ENCODE measurements around the gene AMIGO1. TPM values are rescaled to one million over a fixed set of nuclear protein-coding genes. Genes with fewer than 3 reads are reported as not detected.

AMIGO1 gene
- polyA plus RNA-seq, 3 donors, result 0.05 to 0.26 (median 0.07) TPM

GRCh38 chr1:109543988-109544735 is 34.6 kb upstream of the AMIGO1 start:
- no peak overlapping the region for H3K9ac ChIP-seq (ENCODE audit: insufficient read depth, low read length, poor library complexity, severe bottlenecking)
- peaks cover 0 to 5% (median 0%) of the 10 kb centered on the region in 7 donors for H3K9me3 Mint-ChIP-seq
- H3K27ac Mint-ChIP-seq, result no peak overlapping the region

DNA sequence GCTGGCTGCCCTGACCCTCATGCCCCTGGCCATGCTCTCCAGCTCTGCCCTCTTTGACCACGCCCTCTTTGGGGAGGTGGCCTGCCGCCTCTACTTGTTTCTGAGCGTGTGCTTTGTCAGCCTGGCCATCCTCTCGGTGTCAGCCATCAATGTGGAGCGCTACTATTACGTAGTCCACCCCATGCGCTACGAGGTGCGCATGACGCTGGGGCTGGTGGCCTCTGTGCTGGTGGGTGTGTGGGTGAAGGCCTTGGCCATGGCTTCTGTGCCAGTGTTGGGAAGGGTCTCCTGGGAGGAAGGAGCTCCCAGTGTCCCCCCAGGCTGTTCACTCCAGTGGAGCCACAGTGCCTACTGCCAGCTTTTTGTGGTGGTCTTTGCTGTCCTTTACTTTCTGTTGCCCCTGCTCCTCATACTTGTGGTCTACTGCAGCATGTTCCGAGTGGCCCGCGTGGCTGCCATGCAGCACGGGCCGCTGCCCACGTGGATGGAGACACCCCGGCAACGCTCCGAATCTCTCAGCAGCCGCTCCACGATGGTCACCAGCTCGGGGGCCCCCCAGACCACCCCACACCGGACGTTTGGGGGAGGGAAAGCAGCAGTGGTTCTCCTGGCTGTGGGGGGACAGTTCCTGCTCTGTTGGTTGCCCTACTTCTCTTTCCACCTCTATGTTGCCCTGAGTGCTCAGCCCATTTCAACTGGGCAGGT is 33.9 kb upstream of the AMIGO1 start:
- Histone ChIP-seq H3K4me3 (replicated peaks in 1 of 3; ENCODE audit: low read depth in 2 of 3, low read length in 3 of 3) (no peak overlapping the region), H3K9ac (ENCODE audit: insufficient read depth, low read length, poor library complexity, severe bottlenecking) (no peak overlapping the region), H2AFZ (ENCODE audit: insufficient read depth, low read depth, low read length, poor library complexity, severe bottlenecking) (no peak overlapping the region), H4K20me1 (ENCODE audit: insufficient read depth, low read length) (no peaks in the 10 kb centered on the region), H3K36me3 (replicated peaks in 1 of 2; ENCODE audit: control insufficient read depth in 1 of 2, insufficient read depth in 2 of 2, low read length in 2 of 2) (no peaks in the 10 kb centered on the region), H3K27ac (ENCODE audit: low read depth in 1 of 2, low read length in 2 of 2) (no peak overlapping the region), H3K4me2 (replicated peaks; ENCODE audit: extremely low read depth, low read length, poor library complexity, severe bottlenecking) (no peak overlapping the region), H3K27me3 (ENCODE audit: control insufficient read depth in 2 of 2, insufficient read depth in 2 of 2, low read length in 2 of 2) (no peaks in the 10 kb centered on the region), H3K79me2 (ENCODE audit: insufficient read depth, low read length) (peaks cover 21% of the 10 kb centered on the region), H3K9me3 (replicated peaks in 1 of 2; ENCODE audit: control insufficient read depth in 1 of 2, insufficient read depth in 1 of 2, low read length in 2 of 2) (no peaks in the 10 kb centered on the region), H3K4me1 (ENCODE audit: control insufficient read depth in 1 of 2, insufficient read depth in 2 of 2, low read length in 2 of 2) (peaks cover 14 to 22% of the 10 kb centered on the region in 2 donors)
- Mint-ChIP-seq H3K27me3 (ENCODE audit: low read depth in 3 of 3) (peaks cover 0 to 4% (median 2%) of the 10 kb centered on the region in 3 donors), H3K27ac (peak overlapping the region in 1 of 7 donors; percentile 84), H3K4me3 (no peak overlapping the region), H3K9me3 (peaks cover 0 to 2% (median 0%) of the 10 kb centered on the region in 7 donors), H3K4me1 (peaks cover 19% of the 10 kb centered on the region), H3K36me3 (no peaks in the 10 kb centered on the region)
- no peak for DNase-seq
- TF ChIP-seq, protein P1, sequence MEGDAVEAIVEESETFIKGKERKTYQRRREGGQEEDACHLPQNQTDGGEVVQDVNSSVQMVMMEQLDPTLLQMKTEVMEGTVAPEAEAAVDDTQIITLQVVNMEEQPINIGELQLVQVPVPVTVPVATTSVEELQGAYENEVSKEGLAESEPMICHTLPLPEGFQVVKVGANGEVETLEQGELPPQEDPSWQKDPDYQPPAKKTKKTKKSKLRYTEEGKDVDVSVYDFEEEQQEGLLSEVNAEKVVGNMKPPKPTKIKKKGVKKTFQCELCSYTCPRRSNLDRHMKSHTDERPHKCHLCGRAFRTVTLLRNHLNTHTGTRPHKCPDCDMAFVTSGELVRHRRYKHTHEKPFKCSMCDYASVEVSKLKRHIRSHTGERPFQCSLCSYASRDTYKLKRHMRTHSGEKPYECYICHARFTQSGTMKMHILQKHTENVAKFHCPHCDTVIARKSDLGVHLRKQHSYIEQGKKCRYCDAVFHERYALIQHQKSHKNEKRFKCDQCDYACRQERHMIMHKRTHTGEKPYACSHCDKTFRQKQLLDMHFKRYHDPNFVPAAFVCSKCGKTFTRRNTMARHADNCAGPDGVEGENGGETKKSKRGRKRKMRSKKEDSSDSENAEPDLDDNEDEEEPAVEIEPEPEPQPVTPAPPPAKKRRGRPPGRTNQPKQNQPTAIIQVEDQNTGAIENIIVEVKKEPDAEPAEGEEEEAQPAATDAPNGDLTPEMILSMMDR (IDR thresholded peaks at IDR 0.05), result no peak
- 96% methylated on average over 17 of the region's 24 CpGs for WGBS (ENCODE audit: insufficient coverage)
- intact Hi-C loops (cut with micrococcal nuclease), result loop anchor here in 1 of 2 donors (10.0 kb wide), 1 partner anchor 441 kb away; the partner anchor contains the start of gene AHCYL1

More at GRCh38 chr1:109543988-109544735, 34.6 kb upstream of the AMIGO1 start:
- peaks cover 0 to 3% (median 2%) of the 10 kb centered on the region in 3 donors for H3K27me3 Mint-ChIP-seq (ENCODE audit: low read depth in 3 of 3)
- Histone ChIP-seq H3K27me3 (ENCODE audit: control insufficient read depth in 2 of 2, insufficient read depth in 2 of 2, low read length in 2 of 2) (no peaks in the 10 kb centered on the region), H2AFZ (ENCODE audit: insufficient read depth, low read depth, low read length, poor library complexity, severe bottlenecking) (no peak overlapping the region), H3K27ac (ENCODE audit: low read depth in 1 of 2, low read length in 2 of 2) (no peak overlapping the region), H3K4me2 (replicated peaks; ENCODE audit: extremely low read depth, low read length, poor library complexity, severe bottlenecking) (no peak overlapping the region), H3K9me3 (replicated peaks in 1 of 2; ENCODE audit: control insufficient read depth in 1 of 2, insufficient read depth in 1 of 2, low read length in 2 of 2) (no peaks in the 10 kb centered on the region), H3K4me3 (replicated peaks in 1 of 3; ENCODE audit: low read depth in 2 of 3, low read length in 3 of 3) (no peak overlapping the region), H4K20me1 (ENCODE audit: insufficient read depth, low read length) (peaks cover 6% of the 10 kb centered on the region), H3K36me3 (replicated peaks in 1 of 2; ENCODE audit: control insufficient read depth in 1 of 2, insufficient read depth in 2 of 2, low read length in 2 of 2) (no peaks in the 10 kb centered on the region), H3K4me1 (ENCODE audit: control insufficient read depth in 1 of 2, insufficient read depth in 2 of 2, low read length in 2 of 2) (peaks cover 14 to 23% of the 10 kb centered on the region in 2 donors), H3K79me2 (ENCODE audit: insufficient read depth, low read length) (peaks cover 28% of the 10 kb centered on the region)
- peaks cover 22% of the 10 kb centered on the region for H3K4me1 Mint-ChIP-seq
- no peak overlapping the region for H3K4me3 Mint-ChIP-seq
- TF ChIP-seq, protein P1 (IDR thresholded peaks at IDR 0.05), result no peak
- no peak for DNase-seq
- intact Hi-C loops (cut with micrococcal nuclease), result loop anchor here in 1 of 2 donors (10.0 kb wide), 1 partner anchor 441 kb away; the partner anchor contains the start of gene AHCYL1
- H3K36me3 Mint-ChIP-seq, result no peaks in the 10 kb centered on the region
- 92% methylated on average over 13 of the region's 14 CpGs for WGBS (ENCODE audit: insufficient coverage)

All from CD14-positive monocyte (primary cell).